Activated CD4-positive, alpha-beta T cell treated with anti-CD3 and anti-CD28 coated beads, Interleukin-2, amount 50 U/mL, for 16 hours (primary cell): ENCODE results near the gene SH2B3.

Experiments used
- DNase-seq: peaks from one replicate; pipeline ENCODE4 v3.0.0-alpha.2; 2020

Gene SH2B3

DNA sequence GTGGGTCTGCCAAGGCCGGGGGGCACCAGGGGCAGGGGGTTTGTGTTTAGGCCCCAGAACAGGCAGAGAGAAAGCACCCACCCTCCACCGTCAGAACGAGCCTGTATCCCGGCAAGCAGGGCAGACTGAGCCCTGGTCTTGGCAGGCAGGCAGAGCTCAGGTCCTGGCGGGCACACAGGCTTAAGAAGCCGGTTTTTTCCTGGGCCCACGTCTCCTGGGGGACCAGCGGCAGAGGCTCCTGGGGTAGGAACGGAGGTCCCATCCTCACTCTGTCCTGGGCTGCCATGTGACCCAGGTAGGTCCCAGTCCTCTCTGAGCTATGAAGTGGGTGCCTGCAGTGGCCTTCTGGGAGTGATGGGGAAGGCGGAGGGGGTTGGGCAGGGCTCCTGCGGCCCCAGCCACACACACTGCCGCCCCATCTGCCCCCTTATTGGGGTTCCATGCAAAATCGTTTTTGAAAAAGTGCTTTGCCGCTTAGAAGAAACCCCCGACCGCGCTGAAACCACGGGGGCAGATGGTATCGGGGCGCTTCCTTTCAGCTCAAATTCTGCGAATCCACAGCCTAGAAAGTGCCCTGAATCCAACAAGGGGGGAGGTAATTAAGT is 24.2 kb downstream of the SH2B3 start:
- peak; percentile 60 for DNase-seq

- peak; percentile 54 for DNase-seq
These were observed 25.0 kb downstream of the SH2B3 start for GRCh38 chr12:111430433-111431353.

DNA sequence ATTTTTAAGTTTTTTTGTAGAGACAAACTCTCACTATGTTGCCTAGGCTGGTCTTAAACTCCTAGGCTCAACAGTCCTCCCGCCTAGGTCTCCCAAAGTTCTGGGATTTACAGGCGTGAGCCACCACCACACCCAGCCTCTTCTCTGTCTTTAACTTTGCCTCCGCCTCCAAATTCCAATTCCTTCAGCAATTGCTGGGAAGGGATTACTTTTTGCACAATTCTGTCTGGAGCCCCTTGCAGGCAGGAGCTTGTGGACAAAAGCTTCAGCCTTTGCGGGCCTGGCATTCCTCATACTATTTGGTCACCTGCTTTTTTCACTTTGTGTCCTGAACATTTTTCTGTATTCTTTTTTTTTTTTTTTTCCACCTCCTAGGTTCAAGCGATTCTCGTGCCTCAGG is 26.0 kb downstream of the SH2B3 start:
- no peak for DNase-seq

- no peak for DNase-seq
These were observed 28.3 kb downstream of the SH2B3 start for GRCh38 chr12:111434049-111434448.

DNA sequence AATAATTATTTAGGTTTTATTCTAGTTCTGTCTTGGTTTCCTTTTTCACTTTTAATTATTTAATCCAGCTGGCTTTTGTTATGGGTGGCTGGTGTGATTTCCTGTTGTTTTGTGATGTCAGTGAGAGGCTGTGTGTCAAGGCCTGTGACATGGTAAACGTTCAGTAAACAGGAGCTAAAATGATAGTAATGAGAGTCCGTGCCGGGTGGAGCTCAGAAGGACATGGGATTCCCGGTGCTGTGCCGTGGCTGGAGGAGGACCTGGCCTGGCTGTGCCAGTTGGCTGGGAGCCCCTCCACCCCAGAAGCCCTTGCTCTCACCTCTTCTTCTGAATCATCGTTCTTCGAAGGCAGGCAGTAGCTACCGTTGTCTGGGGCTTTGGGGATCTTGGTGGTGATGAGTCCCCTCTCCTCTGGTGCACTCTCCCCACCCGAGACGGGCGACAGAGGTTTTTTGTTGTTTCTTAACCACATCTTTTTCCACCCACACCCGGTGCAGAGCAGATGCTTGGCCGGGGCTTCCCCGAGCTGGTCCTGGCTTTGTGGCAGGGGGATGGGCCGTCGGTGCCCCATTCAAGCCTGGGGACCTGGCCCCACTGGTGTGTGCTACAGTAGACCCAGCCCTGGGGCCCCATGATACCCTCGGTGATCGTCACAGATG is 29.1 kb downstream of the SH2B3 start:
- DNase-seq = peak; percentile 82

- no peak for DNase-seq
These were observed 30.0 kb downstream of the SH2B3 start for GRCh38 chr12:111435661-111436201.

GRCh38 chr12:111436266-111436665 is 30.5 kb downstream of the SH2B3 start:
- DNase-seq = no peak

GRCh38 chr12:111436811-111437210 is 31.1 kb downstream of the SH2B3 start:
- no peak for DNase-seq

GRCh38 chr12:111437816-111438454 is 32.2 kb downstream of the SH2B3 start:
- DNase-seq = no peak

DNA sequence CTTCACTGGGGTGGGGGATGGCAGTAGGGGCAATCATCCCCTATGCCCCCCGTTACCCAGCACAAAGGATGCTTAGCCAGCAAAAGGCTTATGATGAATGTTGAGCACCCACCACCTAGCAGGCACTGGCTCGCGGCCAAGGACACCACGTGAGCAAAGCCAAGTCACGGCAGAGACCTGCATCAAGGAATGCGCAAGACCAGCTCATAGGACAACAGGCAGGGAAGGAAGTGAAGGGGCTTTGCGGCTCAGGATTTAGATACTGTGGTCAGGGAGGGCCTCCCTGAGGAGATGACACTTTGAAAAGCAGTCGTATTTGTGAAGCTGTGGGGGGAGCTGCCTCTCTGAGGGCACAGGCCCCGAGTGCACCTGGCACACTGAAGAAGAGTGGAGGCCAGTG is 32.8 kb downstream of the SH2B3 start:
- DNase-seq = no peak

- no peak for DNase-seq
These were observed 34.0 kb downstream of the SH2B3 start for GRCh38 chr12:111439657-111440151.

GRCh38 chr12:111440152-111440551 is 34.4 kb downstream of the SH2B3 start:
- no peak for DNase-seq

DNA sequence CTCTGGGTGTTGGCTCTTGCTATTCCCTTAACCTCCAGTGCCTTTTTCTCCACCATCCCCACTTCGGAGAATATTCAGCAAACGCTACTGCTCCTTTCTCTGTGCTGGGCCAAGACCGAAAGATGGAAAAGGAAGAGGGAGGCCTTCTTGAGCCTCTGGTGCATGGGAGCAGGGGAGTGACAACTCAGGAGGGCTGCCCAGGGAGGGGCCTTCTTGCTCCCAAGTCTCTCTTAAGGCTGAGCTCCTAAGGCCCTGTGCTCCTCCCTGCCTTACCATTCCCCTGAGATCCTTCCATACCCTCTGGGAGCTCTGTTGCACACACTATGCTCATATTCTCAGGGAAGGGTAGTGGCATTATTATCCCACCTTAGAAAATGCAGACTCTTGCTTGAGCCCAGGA is 34.9 kb downstream of the SH2B3 start:
- DNase-seq = no peak

DNA sequence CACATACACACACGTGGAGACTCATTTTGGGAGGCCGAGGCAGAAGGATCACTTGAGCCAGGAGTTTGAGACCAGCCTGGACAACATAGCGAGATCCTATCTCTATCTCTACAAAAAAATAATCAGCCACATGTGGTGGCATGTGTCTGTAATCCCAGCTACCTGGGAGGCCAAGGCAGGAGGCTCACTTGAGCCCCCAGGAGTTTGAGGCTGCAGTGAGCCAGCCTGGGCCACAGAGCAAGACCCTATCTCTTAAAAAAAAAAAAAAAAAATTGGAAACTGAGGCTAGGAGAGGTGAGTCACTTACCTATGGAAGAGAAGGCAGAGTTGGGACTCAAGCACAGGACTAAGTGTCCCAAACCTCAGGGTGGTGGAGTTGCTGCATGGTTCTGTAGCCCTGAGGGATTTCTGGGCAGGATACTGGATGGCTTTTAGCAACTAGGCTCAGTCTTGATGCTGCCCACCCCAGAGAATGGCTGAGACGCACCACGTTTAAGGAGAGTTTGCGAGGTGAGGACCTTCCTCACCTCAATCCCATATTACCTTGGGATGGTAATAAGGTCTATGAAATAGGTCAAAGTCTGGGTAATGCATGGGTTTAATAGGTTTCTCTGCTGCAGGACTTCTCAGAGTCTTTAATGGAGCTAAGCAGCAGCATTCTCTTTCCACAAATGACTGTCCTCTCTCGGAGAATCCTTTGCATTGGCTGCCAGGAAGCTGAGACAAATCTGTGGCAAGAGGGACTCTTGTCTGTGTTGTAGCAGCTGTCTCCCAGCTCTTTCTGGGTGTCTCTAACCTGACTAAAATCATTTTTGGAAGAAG is 35.6 kb downstream of the SH2B3 start:
- DNase-seq = no peak

GRCh38 chr12:111442301-111443045 is 36.8 kb downstream of the SH2B3 start:
- no peak for DNase-seq

DNA sequence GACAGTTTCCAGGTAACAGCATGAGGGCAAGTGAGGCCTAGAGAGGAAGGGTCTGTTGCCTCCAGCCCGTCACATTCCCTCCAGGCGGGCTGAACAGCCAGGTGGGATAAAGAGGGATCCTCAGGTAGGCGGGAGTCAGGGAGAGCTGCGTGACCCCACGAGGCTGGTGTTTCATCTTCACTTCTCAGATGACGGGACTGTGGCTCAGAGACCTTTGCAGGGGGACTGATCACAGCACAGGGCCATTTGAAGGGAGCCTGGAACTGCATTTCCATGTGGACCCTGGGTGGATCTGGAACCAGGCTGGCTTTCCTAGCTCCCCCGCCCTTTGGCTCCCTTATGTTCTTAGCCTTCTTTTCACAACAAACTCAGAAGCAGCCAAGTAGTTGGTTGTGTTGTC is 37.4 kb downstream of the SH2B3 start:
- no peak for DNase-seq

- peak; percentile 49 for DNase-seq
These were observed 37.9 kb downstream of the SH2B3 start for GRCh38 chr12:111443586-111443985.

DNA sequence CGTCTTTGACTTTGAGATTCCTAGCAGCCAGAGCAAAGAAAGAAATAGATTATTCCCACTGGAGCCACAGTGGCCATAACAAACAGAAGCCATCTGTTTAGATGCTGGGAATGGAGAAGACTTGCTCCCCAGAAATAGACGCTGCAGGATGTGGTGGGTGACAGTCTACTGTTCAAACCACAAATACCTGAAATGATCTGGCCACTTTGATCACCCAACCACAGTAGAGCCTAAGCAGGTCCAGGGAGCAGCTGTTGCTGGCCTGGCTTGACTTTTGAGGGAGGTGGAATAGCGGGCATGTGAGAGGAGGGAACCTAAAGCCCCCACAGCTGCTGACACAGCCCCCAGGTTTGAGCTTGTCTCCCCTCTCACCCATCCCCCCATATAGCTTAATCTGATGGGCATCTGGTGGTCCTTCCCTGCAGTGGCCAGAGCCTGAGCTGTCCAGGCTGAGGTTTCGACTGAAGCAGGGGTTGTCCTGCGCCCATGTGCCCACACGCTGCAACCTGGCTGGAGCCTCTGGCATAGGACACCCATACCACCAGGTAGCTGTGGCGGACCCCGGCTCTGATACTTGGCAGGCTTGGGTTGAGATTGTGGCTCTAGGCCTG is 38.7 kb downstream of the SH2B3 start:
- DNase-seq = peak; percentile 76

GRCh38 chr12:111444925-111445725 is 39.4 kb downstream of the SH2B3 start:
- DNase-seq = peak; percentile 96
